ENCODE measurements around the gene DRAP1.

Gene DRAP1

DNA sequence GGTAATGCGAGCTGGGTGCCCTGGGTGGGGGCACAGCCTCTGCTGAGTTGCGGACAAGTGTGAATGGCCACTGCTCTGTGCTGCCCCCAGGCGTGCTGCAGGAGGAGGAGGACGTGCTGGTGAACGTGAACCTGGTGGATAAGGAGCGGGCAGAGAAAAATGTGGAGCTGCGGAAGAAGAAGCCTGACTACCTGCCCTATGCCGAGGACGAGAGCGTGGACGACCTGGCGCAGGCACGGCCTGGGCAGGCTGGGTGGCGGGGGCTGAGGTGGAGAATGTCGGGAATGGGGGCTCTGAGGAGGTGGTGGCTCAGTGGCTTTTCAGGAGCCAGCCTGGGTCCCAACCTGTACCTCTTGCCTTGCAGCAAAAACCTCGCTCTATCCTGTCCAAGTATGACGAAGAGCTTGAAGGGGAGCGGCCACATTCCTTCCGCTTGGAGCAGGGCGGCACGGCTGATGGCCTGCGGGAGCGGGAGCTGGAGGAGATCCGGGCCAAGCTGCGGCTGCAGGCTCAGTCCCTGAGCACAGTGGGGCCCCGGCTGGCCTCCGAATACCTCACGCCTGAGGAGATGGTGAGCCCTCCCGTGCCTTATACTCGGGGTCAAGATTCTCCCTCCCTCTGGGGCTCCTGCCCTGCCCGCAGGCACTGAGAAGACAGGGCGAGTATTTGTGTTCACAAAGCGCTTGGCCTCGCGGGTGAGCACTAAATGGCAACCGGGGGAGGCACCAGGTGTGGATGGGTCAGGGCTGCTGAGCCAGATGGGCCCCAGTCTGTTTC is 46.9 kb downstream of the DRAP1 start:
- no peak for DNase-seq

GRCh38 chr11:65967329-65967934 is 48.2 kb downstream of the DRAP1 start:
- DNase-seq = no peak

DNA sequence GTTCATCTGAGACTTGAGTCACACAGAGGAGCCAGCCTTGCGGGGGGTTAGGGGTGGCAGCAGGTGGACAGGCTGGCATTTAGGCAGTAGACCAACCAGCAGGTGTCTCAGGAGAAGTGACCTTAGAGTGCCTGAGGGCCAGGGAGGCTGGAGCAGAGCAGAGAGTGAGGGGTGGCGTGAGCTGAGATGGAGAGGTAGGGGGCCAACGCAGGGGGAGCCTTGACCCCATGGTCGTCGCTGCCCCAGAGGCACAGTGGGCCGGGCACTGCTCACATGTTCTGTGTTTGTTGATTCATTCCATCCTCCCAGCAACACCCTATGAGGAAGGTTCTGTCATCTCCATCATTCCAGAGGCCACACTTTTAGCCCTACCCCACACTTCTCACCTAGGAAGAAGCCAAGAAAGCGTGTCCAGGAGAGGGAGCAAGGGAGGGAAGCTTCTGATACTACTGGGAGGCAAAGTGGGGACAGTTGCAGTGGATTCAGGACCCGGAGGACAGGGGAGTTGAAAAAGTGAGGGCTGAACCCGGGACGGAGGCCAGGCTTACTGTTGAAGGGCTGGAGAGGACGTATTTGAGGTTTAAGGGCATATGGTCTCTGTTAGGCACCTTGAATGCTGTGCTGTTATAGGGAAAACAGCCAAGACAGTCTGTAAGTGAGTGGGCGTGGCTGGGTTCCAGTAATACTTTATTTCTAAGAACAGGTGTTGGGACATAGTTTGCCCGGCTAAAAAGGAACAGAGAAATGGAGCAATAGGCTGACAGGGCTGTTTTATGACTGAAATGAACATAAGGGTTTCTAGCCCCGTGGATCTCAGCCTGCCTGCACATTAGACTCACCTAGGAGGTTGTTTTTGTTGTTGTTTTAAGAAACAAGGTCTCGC is 49.6 kb downstream of the DRAP1 start:
- no peak for DNase-seq

Data from NCI-H1417 treated with DMSO at 0.1 percent for 48 hours (cell line).